AG09319 (cell line): ENCODE measurements around the gene RXYLT1.
"Not testable (repeated sequence)": the region's sequence is repeated elsewhere in the genome, so short reads cannot be mapped to it uniquely, and the experiment has no call there.

Source experiments
- DNase-seq: peaks from one replicate; pipeline ENCODE4 v3.0.0-alpha.2; 2010; ENCODE audit warnings: low read depth; ENCODE audit errors: extremely low read depth
- CTCF ChIP-seq: IDR thresholded peaks from 2 replicates; pipeline ENCODE4 v1.5.1; 2011; ENCODE audit warnings: low read depth, mild to moderate bottlenecking, inconsistent platforms, low read length, moderate library complexity

Gene RXYLT1

GRCh38 chr12:63836936-63837335 lies 57.2 kb downstream of the RXYLT1 start:
- no peak for DNase-seq
- no peak for TF ChIP-seq CTCF

GRCh38 chr12:63838411-63838810 lies 58.7 kb downstream of the RXYLT1 start:
- no peak for DNase-seq
- no peak for TF ChIP-seq CTCF

- TF ChIP-seq CTCF = no peak
- DNase-seq = no peak
Observed at GRCh38 chr12:63841011-63841410, 61.3 kb downstream of the RXYLT1 start.

GRCh38 chr12:63841571-63841970 lies 61.9 kb downstream of the RXYLT1 start:
- no peak for DNase-seq
- no peak for TF ChIP-seq CTCF

- not testable (repeated sequence) for DNase-seq
Observed at GRCh38 chr12:63842750-63843149, 63.0 kb downstream of the RXYLT1 start.

GRCh38 chr12:63843254-63843720 lies 63.6 kb downstream of the RXYLT1 start:
- no peak for TF ChIP-seq CTCF

GRCh38 chr12:63843721-63844390 lies 64.1 kb downstream of the RXYLT1 start:
- DNase-seq = peak; percentile 94
- peak; percentile 75 for TF ChIP-seq CTCF

More at GRCh38 chr12:63843254-63843720, 63.6 kb downstream of the RXYLT1 start:
- no peak for DNase-seq
